GM12892 (cell line): ENCODE data around the gene HMCN2.

ENCODE experiments used
- POLR2AphosphoS5 ChIP-seq: IDR thresholded peaks from 2 replicates; pipeline ENCODE4 v1.6.1; 2011; ENCODE audit warnings: low read depth, low read length, control low read depth
- TAF1 ChIP-seq: IDR thresholded peaks from 2 replicates; pipeline ENCODE4 v1.6.1; 2011; ENCODE audit warnings: low read depth, mild to moderate bottlenecking, control low read depth, low read length, borderline replicate concordance

DNA sequence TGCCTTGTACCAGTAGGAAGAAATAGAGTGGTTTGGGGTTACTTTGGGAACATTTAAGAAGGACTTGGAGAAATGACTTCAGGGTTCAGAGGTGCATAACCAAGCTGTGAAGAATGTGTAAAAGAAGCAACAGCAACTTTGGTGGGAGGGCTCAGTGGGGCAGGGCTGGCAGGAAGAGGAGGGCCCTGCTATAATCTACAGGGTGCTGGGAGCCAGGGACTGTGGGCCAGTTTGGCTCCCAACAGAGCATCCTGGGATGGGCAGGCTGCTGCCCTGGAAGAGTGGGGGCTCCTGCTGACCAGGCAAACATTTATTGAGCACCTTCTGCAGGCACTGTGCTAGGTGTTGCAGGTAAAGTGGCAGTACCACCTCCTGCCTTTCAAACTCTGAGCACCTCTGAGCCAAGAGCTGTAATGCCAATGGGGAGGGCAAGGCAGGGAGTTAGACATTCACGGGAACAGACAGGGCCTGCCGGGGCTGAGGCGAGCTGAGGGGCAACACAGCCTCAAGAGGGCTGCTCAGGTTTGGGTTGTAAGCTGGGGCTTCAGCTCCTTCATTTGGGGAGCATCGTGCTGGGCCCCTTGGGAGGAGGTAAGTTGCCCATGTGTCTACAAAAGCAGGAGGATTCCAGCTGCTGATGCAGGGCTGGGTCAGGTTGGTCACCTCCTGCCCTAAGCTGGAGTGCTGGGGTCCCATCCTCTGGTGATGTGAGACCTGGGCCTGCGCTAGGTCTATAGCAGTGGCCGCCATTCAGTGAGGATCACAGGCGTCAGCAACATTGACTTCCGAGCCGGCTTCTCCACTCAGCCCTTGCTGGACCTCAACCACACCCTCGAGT lies 30.6 kb downstream of the HMCN2 start:
- TF ChIP-seq TAF1 (no peak), POLR2AphosphoS5 (no peak)
